ENCODE measurements around the gene SH2D3C.
"Not testable (repeated sequence)": the region's sequence is repeated elsewhere in the genome, so short reads cannot be mapped to it uniquely, and the experiment has no call there.

Gene SH2D3C

DNA sequence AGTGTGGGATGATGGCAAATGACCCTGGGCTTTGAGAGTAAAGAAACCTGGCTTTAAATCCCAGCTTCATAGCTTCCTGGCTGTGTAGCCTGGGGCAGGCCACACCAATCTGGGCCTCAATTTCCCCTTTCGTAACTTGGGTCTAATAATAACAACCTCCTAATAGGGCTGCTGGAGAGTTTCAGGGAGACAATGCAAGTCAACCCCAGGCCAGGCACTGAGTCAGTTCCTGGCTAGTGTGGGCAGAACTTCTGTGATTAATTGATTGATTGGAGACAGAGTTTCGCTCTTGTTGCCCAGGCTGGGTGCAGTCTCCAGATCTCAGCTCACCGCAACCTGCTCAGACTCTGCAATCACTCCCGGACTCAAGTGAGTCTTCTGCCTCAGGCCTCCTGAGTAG is 3.3 kb upstream of the SH2D3C start:
- Histone ChIP-seq H4K20me1 (ENCODE audit: control insufficient read depth, insufficient read depth, low read depth, low read length) (peaks cover under 1% of the 10 kb centered on the region; the same call in 1 of the 2 replicates), H3K36me3 (ENCODE audit: control insufficient read depth, low read length) (peaks cover 18% of the 10 kb centered on the region), H3K9me3 (ENCODE audit: control insufficient read depth, insufficient read depth, low read length) (no peaks in the 10 kb centered on the region), H3F3A (ENCODE audit: control insufficient read depth, insufficient read depth) (peaks cover 46% of the 10 kb centered on the region), H3K9me2 (replicated peaks; ENCODE audit: control insufficient read depth, low read length) (no peaks in the 10 kb centered on the region), H3K4me2 (ENCODE audit: low read length) (no peak overlapping the region), H3K4me3 (ENCODE audit: low read length) (no peak overlapping the region), H3K79me2 (ENCODE audit: control insufficient read depth, low read length) (peaks cover 26% of the 10 kb centered on the region), H3K27me3 (ENCODE audit: control insufficient read depth, low read length) (no peaks in the 10 kb centered on the region), H3K4me1 (ENCODE audit: control insufficient read depth, low read length) (peaks cover 65% of the 10 kb centered on the region), H3K27ac (ENCODE audit: low read depth, low read length) (peak overlapping the region; percentile 44)
- TF ChIP-seq, protein P1, sequence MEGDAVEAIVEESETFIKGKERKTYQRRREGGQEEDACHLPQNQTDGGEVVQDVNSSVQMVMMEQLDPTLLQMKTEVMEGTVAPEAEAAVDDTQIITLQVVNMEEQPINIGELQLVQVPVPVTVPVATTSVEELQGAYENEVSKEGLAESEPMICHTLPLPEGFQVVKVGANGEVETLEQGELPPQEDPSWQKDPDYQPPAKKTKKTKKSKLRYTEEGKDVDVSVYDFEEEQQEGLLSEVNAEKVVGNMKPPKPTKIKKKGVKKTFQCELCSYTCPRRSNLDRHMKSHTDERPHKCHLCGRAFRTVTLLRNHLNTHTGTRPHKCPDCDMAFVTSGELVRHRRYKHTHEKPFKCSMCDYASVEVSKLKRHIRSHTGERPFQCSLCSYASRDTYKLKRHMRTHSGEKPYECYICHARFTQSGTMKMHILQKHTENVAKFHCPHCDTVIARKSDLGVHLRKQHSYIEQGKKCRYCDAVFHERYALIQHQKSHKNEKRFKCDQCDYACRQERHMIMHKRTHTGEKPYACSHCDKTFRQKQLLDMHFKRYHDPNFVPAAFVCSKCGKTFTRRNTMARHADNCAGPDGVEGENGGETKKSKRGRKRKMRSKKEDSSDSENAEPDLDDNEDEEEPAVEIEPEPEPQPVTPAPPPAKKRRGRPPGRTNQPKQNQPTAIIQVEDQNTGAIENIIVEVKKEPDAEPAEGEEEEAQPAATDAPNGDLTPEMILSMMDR (IDR thresholded peaks at IDR 0.05; ENCODE audit: low read depth, low read length, poor library complexity, severe bottlenecking), result no peak
- TF ChIP-seq EZH2phosphoT487 (IDR thresholded peaks at IDR 0.05; ENCODE audit: borderline replicate concordance, low read length), result no peak

DNA sequence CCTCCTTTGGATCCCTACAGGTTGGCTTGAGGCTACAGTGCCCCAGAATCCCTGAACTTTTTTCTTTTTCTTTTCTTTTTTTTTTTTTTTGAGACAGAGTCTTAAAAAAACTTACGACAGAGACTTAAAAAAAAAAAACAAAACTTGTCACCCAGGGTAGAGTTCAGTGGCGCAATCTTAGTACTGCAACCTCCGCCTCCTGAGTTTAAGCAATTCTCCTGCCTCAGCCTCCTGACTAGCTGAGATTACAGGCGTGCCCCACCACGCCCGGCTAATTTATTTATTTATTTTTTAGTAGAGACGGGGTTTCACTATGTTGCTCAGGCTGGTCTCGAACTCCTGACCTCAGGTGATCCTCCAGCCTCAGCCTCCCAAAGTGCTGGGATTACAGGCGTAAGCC is 2.4 kb upstream of the SH2D3C start:
- not testable (repeated sequence) for H4K20me1 ChIP-seq (ENCODE audit: control insufficient read depth, insufficient read depth, low read depth, low read length); H3K4me2 ChIP-seq (ENCODE audit: low read length); H3K27me3 ChIP-seq (ENCODE audit: control insufficient read depth, low read length); H3K9me2 ChIP-seq (replicated peaks; ENCODE audit: control insufficient read depth, low read length); H3K9me3 ChIP-seq (ENCODE audit: control insufficient read depth, insufficient read depth, low read length); H3K4me3 ChIP-seq (ENCODE audit: low read length)
- peaks cover 26% of the 10 kb centered on the region for H3K79me2 ChIP-seq (ENCODE audit: control insufficient read depth, low read length)
- peaks cover 15% of the 10 kb centered on the region for H3K36me3 ChIP-seq (ENCODE audit: control insufficient read depth, low read length)
- H3K4me1 ChIP-seq (ENCODE audit: control insufficient read depth, low read length), result peaks cover 73% of the 10 kb centered on the region
- peaks cover 46% of the 10 kb centered on the region for H3F3A ChIP-seq (ENCODE audit: control insufficient read depth, insufficient read depth)
- peak overlapping the region; percentile 44; the same call in 1 of the 2 replicates for H3K27ac ChIP-seq (ENCODE audit: low read depth, low read length)

DNA sequence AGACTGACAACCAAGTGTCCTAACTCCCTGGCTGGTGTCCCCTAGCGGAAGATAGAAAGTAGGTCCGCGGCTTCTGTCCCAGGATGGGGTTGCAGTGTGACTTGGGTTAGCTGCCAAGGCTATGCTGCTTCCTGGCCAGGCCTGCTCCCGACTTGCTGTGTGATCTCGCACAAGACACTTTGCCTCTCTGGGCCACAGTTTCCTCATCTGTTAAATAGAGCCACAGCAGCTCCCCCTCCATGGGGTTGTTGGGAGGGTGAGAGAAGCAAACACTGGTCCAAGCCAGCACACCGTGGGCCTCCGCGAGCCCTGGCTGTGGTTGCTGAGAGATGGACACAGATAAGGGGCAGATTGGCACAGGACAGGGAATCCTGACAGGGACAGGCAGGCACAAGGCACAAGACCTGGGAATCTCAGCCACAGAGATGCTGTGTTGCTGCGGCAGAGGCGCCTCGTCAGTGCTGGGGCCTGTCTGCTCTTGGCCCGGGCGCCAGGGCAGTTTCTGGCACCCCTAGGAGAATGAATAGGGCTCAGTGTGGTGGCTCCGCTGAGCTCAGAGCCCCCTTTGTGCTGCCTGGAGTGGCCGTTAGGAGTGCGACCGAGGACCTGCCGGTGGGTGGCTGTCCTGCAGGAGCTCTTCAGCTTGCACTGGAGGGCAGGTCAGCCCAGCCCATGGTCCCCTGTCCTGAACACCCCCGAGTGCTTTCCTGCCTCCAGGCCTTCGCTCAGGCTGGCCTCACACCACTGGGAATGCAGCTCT is 1.8 kb upstream of the SH2D3C start:
- H3K4me2 ChIP-seq (ENCODE audit: low read length), result peak overlapping the region; percentile 97
- H3K4me1 ChIP-seq (ENCODE audit: control insufficient read depth, low read length), result peaks cover 75% of the 10 kb centered on the region
- TF ChIP-seq, protein P1 (IDR thresholded peaks at IDR 0.05; ENCODE audit: low read depth, low read length, poor library complexity, severe bottlenecking), result no peak
- TF ChIP-seq EZH2phosphoT487 (IDR thresholded peaks at IDR 0.05; ENCODE audit: borderline replicate concordance, low read length), result no peak
- no peaks in the 10 kb centered on the region for H3K27me3 ChIP-seq (ENCODE audit: control insufficient read depth, low read length)
- H3K4me3 ChIP-seq (ENCODE audit: low read length), result no peak overlapping the region
- no peaks in the 10 kb centered on the region for H3K9me2 ChIP-seq (replicated peaks; ENCODE audit: control insufficient read depth, low read length)
- H3K9me3 ChIP-seq (ENCODE audit: control insufficient read depth, insufficient read depth, low read length), result no peaks in the 10 kb centered on the region
- peaks cover 27% of the 10 kb centered on the region for H3K79me2 ChIP-seq (ENCODE audit: control insufficient read depth, low read length)
- H3F3A ChIP-seq (ENCODE audit: control insufficient read depth, insufficient read depth), result peaks cover 46% of the 10 kb centered on the region
- no peaks in the 10 kb centered on the region for H4K20me1 ChIP-seq (ENCODE audit: control insufficient read depth, insufficient read depth, low read depth, low read length)
- peak overlapping the region; percentile 96 for H3K27ac ChIP-seq (ENCODE audit: low read depth, low read length)
- H3K36me3 ChIP-seq (ENCODE audit: control insufficient read depth, low read length), result peaks cover 15% of the 10 kb centered on the region

All from DOHH2 (cell line).